GM23338 (cell line): Measurements from ENCODE around the gene CACNG6.

Source experiments
- EZH2 ChIP-seq: fragments of 200-600 bp; sonication (generic); IDR thresholded peaks from one replicate; pipeline ENCODE4 v1.8.0; 2017; ENCODE audit warnings: antibody characterized with exemption, mild to moderate bottlenecking, low read depth; ENCODE audit not compliant: unreplicated experiment
- EZH2phosphoT487 ChIP-seq: fragments of 200-600 bp; sonication (generic); IDR thresholded peaks from one replicate; pipeline ENCODE4 v1.8.1; 2018; ENCODE audit warnings: antibody characterized with exemption; ENCODE audit not compliant: unreplicated experiment
- JUNB ChIP-seq: IDR thresholded peaks from one replicate; pipeline ENCODE4 v1.6.1; 2016; ENCODE audit warnings: antibody characterized with exemption; ENCODE audit not compliant: unreplicated experiment
- POLR2AphosphoS5 ChIP-seq: IDR thresholded peaks from 2 replicates; pipeline ENCODE4 v1.6.1; 2016; ENCODE audit warnings: antibody characterized with exemption, low read depth
- TF ChIP-seq, protein P1 (sequence below), 2 experiments: fragments of 200-600 bp in 1 of 2; sonication (generic) in 1 of 2; conservative IDR thresholded peaks; 2 replicates each; pipeline versions ENCODE4 v1.5.1 to v1.6.1; 2016 to 2017; ENCODE audit warnings: antibody characterized with exemption in 2 of 2, low read depth in 2 of 2, mild to moderate bottlenecking in 2 of 2, moderate library complexity in 1 of 2
- TF ChIP-seq, protein P2 (sequence below): IDR thresholded peaks from 2 replicates; pipeline ENCODE4 v1.6.1; 2016; ENCODE audit warnings: antibody characterized with exemption

DNA sequence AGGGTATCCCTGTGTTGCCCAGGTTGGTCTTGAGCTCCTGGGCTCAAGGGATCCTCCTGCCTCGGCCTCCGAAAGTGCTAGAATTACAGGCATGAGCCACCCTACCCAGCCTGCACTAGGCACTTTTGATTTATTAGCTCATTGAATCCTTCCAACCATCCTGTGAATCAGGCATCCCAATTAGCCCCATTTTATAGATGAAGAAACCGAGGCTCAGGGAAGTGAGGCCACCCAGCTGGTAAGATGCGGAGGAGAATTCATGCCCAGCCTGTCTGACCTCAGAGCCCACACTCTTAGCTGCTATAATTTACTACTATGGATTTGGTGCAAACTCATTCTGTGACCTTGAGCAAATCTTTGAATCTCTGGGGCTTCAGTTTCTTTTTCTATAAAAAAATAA, 46.5 kb upstream of the CACNG6 start:
- TF ChIP-seq, protein P1, sequence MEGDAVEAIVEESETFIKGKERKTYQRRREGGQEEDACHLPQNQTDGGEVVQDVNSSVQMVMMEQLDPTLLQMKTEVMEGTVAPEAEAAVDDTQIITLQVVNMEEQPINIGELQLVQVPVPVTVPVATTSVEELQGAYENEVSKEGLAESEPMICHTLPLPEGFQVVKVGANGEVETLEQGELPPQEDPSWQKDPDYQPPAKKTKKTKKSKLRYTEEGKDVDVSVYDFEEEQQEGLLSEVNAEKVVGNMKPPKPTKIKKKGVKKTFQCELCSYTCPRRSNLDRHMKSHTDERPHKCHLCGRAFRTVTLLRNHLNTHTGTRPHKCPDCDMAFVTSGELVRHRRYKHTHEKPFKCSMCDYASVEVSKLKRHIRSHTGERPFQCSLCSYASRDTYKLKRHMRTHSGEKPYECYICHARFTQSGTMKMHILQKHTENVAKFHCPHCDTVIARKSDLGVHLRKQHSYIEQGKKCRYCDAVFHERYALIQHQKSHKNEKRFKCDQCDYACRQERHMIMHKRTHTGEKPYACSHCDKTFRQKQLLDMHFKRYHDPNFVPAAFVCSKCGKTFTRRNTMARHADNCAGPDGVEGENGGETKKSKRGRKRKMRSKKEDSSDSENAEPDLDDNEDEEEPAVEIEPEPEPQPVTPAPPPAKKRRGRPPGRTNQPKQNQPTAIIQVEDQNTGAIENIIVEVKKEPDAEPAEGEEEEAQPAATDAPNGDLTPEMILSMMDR (conservative IDR thresholded peaks at IDR 0.05; ENCODE audit: low read depth in 2 of 2), result no peak
- TF ChIP-seq, protein P2, sequence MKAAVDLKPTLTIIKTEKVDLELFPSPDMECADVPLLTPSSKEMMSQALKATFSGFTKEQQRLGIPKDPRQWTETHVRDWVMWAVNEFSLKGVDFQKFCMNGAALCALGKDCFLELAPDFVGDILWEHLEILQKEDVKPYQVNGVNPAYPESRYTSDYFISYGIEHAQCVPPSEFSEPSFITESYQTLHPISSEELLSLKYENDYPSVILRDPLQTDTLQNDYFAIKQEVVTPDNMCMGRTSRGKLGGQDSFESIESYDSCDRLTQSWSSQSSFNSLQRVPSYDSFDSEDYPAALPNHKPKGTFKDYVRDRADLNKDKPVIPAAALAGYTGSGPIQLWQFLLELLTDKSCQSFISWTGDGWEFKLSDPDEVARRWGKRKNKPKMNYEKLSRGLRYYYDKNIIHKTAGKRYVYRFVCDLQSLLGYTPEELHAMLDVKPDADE, result no peak
- TF ChIP-seq POLR2AphosphoS5 (no peak), EZH2phosphoT487 (no peak), EZH2 (no peak), JUNB (no peak)
